NCI-H526 (cell line): ENCODE measurements around the gene CTNNA3.

Experiments
- DNase-seq, 2 experiments: peaks; one replicate each; lab custom pipeline; 2025; lab: John Stamatoyannopoulos, UW

CTNNA3 gene

DNA sequence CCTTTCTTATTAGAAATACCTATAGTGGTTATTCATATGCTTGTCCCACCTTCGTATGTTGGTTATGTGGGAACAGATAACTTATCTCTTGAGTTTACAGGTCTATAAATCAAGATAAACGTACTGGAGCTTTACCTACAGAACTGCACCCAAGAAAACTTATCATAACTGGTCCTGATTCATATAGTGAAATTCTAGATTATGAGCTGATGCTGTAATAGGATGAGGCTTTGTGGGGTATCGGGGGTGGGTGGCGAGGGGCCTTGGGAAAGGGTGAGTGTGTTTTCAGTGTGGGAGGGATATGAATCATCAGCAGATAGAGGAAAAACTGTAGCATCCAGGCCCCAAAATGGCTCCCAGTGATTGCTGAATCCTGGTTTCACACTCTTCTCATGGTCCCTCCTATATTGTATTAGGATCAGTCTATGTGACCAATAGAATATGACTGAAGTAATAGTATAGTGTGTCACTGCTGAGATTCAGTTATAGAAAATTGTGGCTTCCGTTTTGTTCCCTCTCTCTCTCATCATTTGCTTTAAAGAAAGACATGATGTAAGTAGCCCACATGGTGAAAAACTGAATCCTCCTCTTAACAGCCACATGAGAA, 1476.9 kb downstream of the CTNNA3 start:
- no peak for DNase-seq

- DNase-seq: no peak
Observed at GRCh38 chr10:66218289-66218688, 1477.7 kb downstream of the CTNNA3 start.

DNA sequence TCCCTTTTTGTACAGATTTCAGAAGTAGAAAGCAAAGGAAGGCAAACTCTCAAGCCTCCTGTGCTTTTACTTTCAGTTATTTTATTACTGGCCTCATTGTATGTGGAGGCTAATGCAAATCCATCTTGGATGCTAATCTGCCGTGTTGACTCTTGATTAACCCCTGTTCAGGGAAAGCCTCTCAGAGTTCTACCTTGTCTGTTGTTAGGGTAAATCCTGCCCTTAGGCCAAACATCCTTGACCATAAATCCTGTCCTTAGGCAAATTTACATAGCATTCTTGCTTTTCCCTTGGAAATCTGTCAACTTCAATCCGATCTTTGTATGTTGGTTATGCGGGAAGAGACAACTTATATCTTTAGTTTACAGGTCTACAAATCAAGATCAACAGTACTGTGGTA, 1480.1 kb downstream of the CTNNA3 start:
- DNase-seq: no peak

- DNase-seq: peak in 1 of 2 experiments; percentile 3
Observed at GRCh38 chr10:66214721-66215404, 1481.1 kb downstream of the CTNNA3 start.

DNA sequence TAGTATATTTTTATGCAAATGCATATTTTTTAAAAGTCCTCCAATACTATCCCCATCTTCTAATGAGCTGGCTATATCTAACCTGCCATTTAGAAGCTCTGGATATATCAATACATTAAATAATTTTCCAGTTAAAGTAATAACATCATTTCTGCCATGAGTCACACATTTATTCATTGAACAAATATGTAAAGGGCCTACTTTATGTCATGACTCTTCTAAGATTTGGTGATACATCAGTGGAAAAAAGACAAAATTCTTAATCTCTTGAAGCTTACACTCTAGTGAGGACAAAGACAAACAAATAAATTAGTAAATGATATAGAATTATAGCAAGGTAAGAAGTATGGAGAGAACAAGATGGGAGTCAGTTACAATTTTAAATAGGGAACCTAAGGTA, 1487.0 kb downstream of the CTNNA3 start:
- no peak for DNase-seq

GRCh38 chr10:66204838-66205237, 1491.2 kb downstream of the CTNNA3 start:
- DNase-seq: no peak

DNA sequence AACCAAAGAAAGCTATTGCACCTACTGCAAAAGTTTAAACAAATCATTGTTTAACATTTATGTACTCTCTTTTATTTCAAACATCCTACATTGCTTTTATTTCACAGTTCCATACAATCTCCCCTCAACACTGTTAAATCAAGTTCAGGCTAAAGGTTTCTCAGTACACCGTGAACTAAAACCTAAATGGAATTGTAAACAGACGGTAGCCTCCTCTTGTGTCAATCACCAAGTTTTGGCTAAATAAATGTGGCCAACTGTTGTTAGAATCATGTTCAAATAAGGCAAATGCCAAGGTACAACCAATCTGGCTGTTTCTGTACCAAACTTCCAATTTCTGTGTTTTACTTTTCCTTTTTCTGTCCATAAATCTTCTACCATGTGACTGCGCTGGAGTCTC, 1493.9 kb downstream of the CTNNA3 start:
- DNase-seq: no peak

GRCh38 chr10:66192162-66192831, 1503.7 kb downstream of the CTNNA3 start:
- no peak for DNase-seq

- no peak for DNase-seq
Observed at GRCh38 chr10:66190413-66190812, 1505.6 kb downstream of the CTNNA3 start.

- DNase-seq: no peak
Observed at GRCh38 chr10:66189271-66189670, 1506.7 kb downstream of the CTNNA3 start.

DNA sequence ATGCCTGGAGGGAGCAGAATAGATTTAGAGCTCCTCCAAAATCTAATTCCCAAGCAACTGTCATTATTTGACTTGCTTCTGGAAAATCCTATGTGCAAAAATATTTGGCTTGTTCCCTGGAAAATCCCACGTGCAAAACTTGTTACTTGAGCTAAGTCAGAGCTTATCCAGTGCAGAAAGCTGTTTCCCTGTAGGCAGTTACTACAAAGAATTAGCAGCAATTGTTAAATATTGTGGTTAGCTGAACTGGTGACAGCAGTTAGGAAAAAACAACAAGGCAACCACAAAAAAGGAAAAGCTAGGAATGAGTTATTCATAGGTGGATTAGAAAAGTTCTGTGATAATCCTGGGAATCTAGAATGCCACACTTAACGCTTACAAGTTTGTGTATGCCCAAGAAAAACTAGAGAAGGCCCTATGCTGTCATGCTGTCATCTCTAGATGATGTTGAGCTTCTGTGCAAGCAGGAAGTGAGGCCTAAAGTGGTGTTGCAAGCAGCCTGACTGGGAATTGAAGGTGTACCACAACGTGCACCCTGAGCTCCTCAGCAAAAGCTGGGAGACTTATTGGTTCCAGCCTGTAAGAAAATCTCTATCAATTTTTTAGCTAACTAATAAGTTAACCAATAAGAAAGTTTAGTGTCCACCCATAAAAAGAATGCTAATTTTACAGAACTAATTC, 1508.8 kb downstream of the CTNNA3 start:
- no peak for DNase-seq

DNA sequence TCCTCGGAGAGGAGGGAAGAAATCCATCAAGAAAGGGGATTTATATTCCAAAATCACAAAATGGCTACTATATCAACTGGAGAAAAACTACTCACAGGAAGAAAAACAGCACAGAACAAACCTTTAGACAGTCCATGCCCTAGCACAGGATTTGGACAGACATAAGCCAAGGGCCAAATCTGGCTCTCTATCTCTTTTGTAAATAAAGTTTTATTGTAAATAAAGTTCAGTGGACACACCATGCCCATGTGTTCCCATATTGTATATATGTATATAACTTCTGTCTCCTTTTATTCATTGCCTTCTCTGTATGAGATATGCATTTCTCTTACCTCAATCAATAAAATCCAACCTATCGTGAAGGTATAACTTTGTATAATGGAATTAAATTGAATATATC, 1513.0 kb downstream of the CTNNA3 start:
- no peak for DNase-seq

GRCh38 chr10:66180581-66181318, 1515.2 kb downstream of the CTNNA3 start:
- DNase-seq: peak in 1 of 2 experiments; percentile 43

GRCh38 chr10:66180021-66180420, 1516.0 kb downstream of the CTNNA3 start:
- DNase-seq: no peak

DNA sequence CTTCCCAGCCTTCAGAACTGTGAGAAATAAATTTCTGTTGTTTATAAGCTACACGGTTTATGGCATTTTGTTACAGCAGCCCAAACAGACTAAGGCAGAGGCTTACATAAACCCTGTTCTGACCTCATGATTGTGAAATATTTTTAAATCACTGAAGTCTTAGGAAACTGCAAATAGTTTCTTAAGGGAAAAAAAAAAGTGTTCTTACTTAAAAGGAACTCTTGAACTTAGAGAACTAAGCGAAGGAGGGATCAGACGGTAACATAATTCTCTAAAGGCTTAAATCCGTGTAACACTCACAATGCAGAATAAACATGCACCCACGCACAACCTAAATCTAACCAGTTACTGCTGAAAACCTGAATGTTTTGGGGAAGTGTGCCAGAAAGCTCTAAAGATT, 1519.2 kb downstream of the CTNNA3 start:
- DNase-seq: no peak

GRCh38 chr10:66167816-66168215, 1528.2 kb downstream of the CTNNA3 start:
- DNase-seq: no peak

GRCh38 chr10:66162560-66163143, 1533.3 kb downstream of the CTNNA3 start:
- DNase-seq: no peak

DNA sequence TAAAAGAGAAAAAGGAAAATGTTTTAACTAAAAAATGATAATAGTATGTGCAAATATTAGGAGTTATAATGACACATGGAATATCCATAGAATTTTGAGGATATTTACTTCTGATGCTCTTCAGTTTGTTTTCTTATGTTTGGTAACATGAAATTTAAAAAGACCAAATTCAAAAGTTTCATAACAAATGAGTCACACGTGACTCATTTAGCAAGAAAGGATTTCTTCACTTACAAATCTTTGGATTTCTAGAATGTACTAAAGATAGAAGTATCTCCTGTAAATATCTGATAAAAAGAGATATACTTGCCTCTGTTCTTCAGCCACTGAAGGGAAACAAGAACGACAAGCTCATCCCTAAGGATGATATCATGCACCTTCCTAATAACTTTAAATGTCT, 1544.6 kb downstream of the CTNNA3 start:
- DNase-seq: no peak

DNA sequence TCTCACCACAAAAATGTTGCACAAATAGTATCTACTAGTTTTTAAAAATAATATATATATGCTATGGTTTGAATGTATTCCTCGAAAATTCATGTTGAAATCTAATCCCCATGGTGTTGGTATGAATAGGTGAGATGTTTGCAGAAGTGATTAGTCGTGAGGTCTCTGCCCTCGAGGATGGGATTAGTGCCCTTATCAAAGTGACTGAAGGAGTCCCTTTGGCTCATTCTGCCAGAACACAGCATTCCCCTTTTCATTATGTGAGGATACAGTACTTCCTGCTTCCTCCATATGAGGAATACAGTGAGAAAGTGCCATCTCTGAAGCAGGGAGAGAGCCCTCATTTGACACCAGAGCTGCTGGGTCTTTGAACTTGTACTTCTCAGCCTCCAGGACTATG, 1547.7 kb downstream of the CTNNA3 start:
- DNase-seq: no peak

- no peak for DNase-seq
Observed at GRCh38 chr10:66144016-66144415, 1552.0 kb downstream of the CTNNA3 start.

DNA sequence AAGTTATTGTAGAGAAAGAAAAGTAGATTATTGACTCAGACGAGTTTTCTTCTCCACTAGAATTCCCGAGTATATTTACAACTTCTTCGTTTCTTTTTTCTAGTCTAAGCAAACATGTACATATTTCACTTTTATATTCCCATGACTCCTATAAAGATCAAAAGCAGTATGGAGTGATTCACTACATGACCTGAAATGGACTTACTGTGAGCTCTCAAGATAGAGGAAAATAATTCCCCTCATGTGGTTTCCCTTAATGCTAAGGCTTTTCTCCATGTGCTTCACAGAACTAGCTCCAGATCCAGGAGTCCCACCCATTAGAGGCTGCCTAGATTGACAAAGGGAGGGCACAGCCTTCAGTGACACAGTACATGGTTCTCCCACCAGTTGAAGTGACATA, 1593.2 kb downstream of the CTNNA3 start:
- no peak for DNase-seq
